Mucosa of descending colon (tissue), 3 donors: ENCODE data around the gene TBXA2R. TPM values are rescaled to one million over a fixed set of nuclear protein-coding genes. Genes with fewer than 3 reads are reported as not detected.

Experiments
- ATAC-seq: fragments of 200-7000 bp; cut with Tn5 transposase; one replicate; pipeline ENCODE4 v1.9.1; 2020; ENCODE audit warnings: mild to moderate bottlenecking, moderate library complexity
- DNase-seq, 3 donors: peaks; one replicate each; pipeline ENCODE4 v3.0.0-alpha.2; 2020
- H3K36me3 ChIP-seq: fragments of 200-600 bp; one replicate; pipeline ENCODE4 v1.8.0; 2021; ENCODE audit warnings: low read depth, mild to moderate bottlenecking
- H3K4me1 ChIP-seq: fragments of 200-600 bp; one replicate; pipeline ENCODE4 v1.8.0; 2021; ENCODE audit warnings: low read depth, mild to moderate bottlenecking
- H3K4me3 ChIP-seq: fragments of 200-600 bp; one replicate; pipeline ENCODE4 v1.8.0; 2021; ENCODE audit warnings: mild to moderate bottlenecking
- H3K9me3 ChIP-seq: fragments of 200-600 bp; one replicate; pipeline ENCODE4 v1.8.0; 2021; ENCODE audit warnings: mild to moderate bottlenecking
- CTCF ChIP-seq: fragments of 200-600 bp; IDR thresholded peaks from one replicate; pipeline ENCODE4 v1.8.0; 2022; ENCODE audit warnings: antibody characterized with exemption, mild to moderate bottlenecking
- intact Hi-C, 2 donors: fragments of 100-400 bp; cut with DNase I in 1 of 2; cut with micrococcal nuclease in 1 of 2; formaldehyde crosslinking; loops; one replicate each; pipeline versions ENCODE4 v1.11.0 to v1.11.1; 2022; cut with DNase I, micrococcal nuclease
- total RNA-seq, 3 donors: library from RNA; stranded (reverse); fragmentation: NEBNext Ultra II Directional in 2 of 3; extraction: Animal tissue kit (Norgen Biotek cat#: 25700) in 2 of 3; gene quantifications; one replicate each; pipeline versions ENCODE4 v1.2.1 to v1.2.4, GENCODE V29; 2021 to 2023
- donor health status: DM: no; HTN: no; CAD: no; lungs with moderate emphysema.
- donor health status: DM: no; HTN: no; CAD: no.
- donor health status: DM: no; HTN: yes; CAD: no.

The TBXA2R gene
- total RNA-seq, 3 donors from 2014 or later, result 0.72 to 2.3 (median 1.1) TPM

DNA sequence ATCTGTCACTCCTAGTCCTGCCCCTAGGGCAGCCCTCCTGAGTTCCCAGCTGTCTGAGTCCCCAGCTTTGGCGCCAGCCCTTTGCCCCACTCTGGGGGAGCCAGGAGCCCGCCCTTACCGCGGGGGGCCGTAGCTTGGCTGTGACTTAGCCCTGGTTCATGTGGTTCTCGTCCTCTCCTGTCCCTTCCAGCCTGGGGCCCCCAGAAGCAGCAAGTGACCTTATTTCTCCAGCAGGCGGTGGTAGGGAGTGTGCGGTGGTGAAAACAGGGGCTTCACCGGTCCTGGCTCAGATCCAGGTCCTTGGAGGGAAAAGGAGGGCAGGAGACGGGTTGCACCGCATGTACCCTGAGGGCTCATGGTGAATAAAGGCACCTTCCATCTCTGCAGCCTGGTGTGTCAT, 13.5 kb downstream of the TBXA2R start:
- Histone ChIP-seq H3K9me3 (no peaks in the 10 kb centered on the region), H3K4me1 (no peaks in the 10 kb centered on the region), H3K4me3 (no peak overlapping the region), H3K36me3 (no peaks in the 10 kb centered on the region)
- DNase-seq (no peak), ATAC-seq (no peak)
- TF ChIP-seq CTCF, result no peak
- intact Hi-C loops, result no loop called here

- TF ChIP-seq CTCF, result no peak
- H3K4me3 ChIP-seq, result no peak overlapping the region
- no peak for ATAC-seq
- intact Hi-C loops, result no loop called here
- H3K9me3 ChIP-seq, result no peaks in the 10 kb centered on the region
- H3K4me1 ChIP-seq, result no peaks in the 10 kb centered on the region
- no peak for DNase-seq
- no peaks in the 10 kb centered on the region for H3K36me3 ChIP-seq
Observed at GRCh38 chr19:3591876-3592613, 14.6 kb downstream of the TBXA2R start.

DNA sequence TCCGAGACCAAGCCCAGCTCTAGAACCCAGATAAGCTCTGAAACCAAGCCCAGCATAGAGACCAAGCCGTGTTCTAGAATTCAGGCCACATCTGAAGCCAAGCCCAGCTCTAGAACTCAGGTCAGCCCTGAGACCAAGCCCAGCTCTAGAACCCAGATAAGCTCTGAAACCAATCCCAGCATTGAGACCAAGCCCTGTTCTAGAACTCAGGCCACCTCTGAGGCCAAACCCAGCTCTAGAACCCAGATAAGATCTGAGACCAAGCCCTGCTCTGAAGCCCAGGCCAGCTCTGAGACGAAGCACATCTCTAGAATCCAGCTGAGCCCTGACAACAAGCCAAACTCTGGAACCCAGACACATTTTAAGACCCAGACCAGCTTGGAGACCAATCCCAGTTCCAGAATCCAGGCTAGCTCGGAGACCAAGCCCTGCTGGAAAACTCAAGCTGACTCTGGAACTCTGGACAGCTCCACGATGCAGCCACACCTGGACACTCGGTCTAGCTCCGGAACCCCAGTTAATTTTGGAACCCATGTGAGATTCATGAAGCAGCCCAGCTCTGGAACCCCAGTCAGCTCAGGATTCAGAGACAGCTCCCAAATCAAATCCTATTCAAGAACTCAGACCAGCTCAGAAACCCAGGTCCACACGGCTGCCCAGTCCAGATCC, 15.6 kb downstream of the TBXA2R start:
- DNase-seq (no peak), ATAC-seq (no peak)
- Histone ChIP-seq H3K9me3 (no peaks in the 10 kb centered on the region), H3K36me3 (no peaks in the 10 kb centered on the region), H3K4me1 (no peaks in the 10 kb centered on the region), H3K4me3 (no peak overlapping the region)
- intact Hi-C loops, result no loop called here
- TF ChIP-seq CTCF, result no peak

DNA sequence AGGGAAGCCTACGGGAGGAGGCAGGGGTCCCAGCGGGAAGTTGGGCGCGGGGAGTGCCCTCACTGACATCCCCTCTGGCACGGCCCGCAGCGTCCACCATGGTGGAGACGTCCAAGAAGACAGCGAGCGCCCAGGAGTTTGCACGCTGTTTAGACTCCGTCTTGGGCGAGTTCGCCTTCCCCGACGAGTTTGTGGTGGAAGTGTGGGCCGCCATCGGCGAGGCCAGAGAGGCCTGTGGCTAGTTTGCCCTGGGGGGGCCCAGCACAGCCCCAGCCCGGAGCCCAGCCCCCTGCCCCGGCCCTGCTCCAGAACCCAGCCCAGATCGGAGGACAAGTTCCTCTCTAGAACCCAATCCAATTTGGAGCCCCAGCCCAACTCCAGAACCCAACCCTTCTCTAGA, 16.7 kb downstream of the TBXA2R start:
- intact Hi-C loops, result no loop called here
- no peak for ATAC-seq
- H3K36me3 ChIP-seq, result no peaks in the 10 kb centered on the region
- no peaks in the 10 kb centered on the region for H3K9me3 ChIP-seq
- TF ChIP-seq CTCF, result no peak
- no peak for DNase-seq
- H3K4me3 ChIP-seq, result no peak overlapping the region
- H3K4me1 ChIP-seq, result no peaks in the 10 kb centered on the region

DNA sequence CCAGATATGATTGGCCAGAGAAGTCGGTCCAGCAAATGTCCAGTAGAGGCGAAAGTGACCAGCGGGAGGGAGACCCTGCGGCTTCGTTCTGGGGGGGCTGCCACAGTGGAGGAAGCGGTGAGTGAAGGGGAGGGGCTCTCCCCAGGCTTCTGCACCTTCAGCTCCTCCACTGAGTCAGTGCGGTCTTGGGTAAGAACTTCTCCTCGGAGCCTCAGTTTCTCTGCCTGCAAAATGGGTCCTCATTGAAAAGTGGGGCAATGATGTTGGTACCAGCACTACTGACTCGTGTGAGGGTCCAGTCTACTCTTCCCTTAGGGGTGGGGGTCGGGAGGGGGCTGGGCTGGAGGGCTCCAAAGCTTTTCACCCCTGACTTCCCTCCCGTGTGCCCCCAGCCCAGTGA, 17.2 kb downstream of the TBXA2R start:
- intact Hi-C loops, result no loop called here

More for the DNA sequence above, 17.2 kb downstream of the TBXA2R start:
- DNase-seq (no peak), ATAC-seq (no peak)
- no peak for TF ChIP-seq CTCF
- Histone ChIP-seq H3K36me3 (no peaks in the 10 kb centered on the region), H3K4me1 (no peaks in the 10 kb centered on the region), H3K9me3 (no peaks in the 10 kb centered on the region), H3K4me3 (no peak overlapping the region)
